Neural cell (in vitro differentiated cells): Measurements from ENCODE around the gene ANGPT4. TPM values are rescaled to one million over a fixed set of nuclear protein-coding genes. Genes with fewer than 3 reads are reported as not detected.

Experiments used
- H2AFZ ChIP-seq: fragments of 200-600, 300-800 bp; sonication (generic), shearing (Covaris generic); 2 replicates; pipeline ENCODE4 v1.6.0; 2014; ENCODE audit warnings: low read depth, mild to moderate bottlenecking, antibody characterized with exemption, low read length, moderate library complexity
- H3F3A ChIP-seq: fragments of 200-600 bp; shearing (Covaris generic); 2 replicates; pipeline ENCODE4 v1.6.1; 2016; ENCODE audit warnings: mild to moderate bottlenecking, moderate library complexity, mixed read lengths, antibody characterized with exemption, low read length; ENCODE audit not compliant: insufficient read depth, poor library complexity, severe bottlenecking
- H3K27ac ChIP-seq: fragments of 200-600, 300-800 bp; sonication (generic), shearing (Covaris generic); 2 replicates; pipeline ENCODE4 v1.5.1; 2014; ENCODE audit warnings: mild to moderate bottlenecking, low read length, moderate library complexity
- H3K27me3 ChIP-seq: fragments of 300-800, 200-600 bp; sonication (generic), shearing (Covaris generic); 2 replicates; pipeline ENCODE4 v1.6.0; 2014; ENCODE audit warnings: mild to moderate bottlenecking, low read depth, low read length, moderate library complexity; ENCODE audit not compliant: insufficient read depth
- H3K36me3 ChIP-seq: fragments of 300-800, 200-600 bp; sonication (generic), shearing (Covaris generic); 2 replicates; pipeline ENCODE4 v1.5.1; 2014; ENCODE audit warnings: mild to moderate bottlenecking, antibody characterized with exemption, low read length, moderate library complexity; ENCODE audit not compliant: insufficient read depth
- H3K4me2 ChIP-seq: fragments of 300-800, 200-600 bp; sonication (generic), shearing (Covaris generic); 2 replicates; pipeline ENCODE4 v1.6.0; 2014; ENCODE audit warnings: mild to moderate bottlenecking, low read length
- H3K4me3 ChIP-seq: fragments of 300-800, 200-600 bp; sonication (generic), shearing (Covaris generic); 2 replicates; pipeline ENCODE4 v1.5.1; 2014; ENCODE audit warnings: mild to moderate bottlenecking, low read length, moderate library complexity
- H3K79me2 ChIP-seq: fragments of 200-600 bp; shearing (Covaris generic); replicated peaks from 2 replicates; pipeline ENCODE4 v1.6.0; 2014; ENCODE audit warnings: mild to moderate bottlenecking, low read length, moderate library complexity; ENCODE audit not compliant: insufficient read depth
- H3K9ac ChIP-seq: fragments of 300-800, 200-600 bp; sonication (generic), shearing (Covaris generic); 2 replicates; pipeline ENCODE4 v1.6.1; 2016; ENCODE audit warnings: mild to moderate bottlenecking, low read length, mixed read lengths
- H3K9me2 ChIP-seq: fragments of 200-600 bp; shearing (Covaris generic); 2 replicates; pipeline ENCODE4 v1.6.1; 2016; ENCODE audit warnings: mild to moderate bottlenecking, low read length, mixed read lengths; ENCODE audit not compliant: insufficient read depth
- H3K9me3 ChIP-seq: fragments of 200-600, 300-800 bp; sonication (generic), shearing (Covaris generic); 2 replicates; pipeline ENCODE4 v1.6.1; 2016; ENCODE audit warnings: mild to moderate bottlenecking, mixed run types, low read length, moderate library complexity, mixed read lengths
- H4K20me1 ChIP-seq: fragments of 200-600 bp; shearing (Covaris generic); 2 replicates; pipeline ENCODE4 v1.6.1; 2016; ENCODE audit warnings: mild to moderate bottlenecking, mixed run types; ENCODE audit not compliant: insufficient read depth
- CTCF ChIP-seq: fragments of 450-650 bp; IDR thresholded peaks from 2 replicates; pipeline ENCODE4 v1.5.1; 2014; ENCODE audit warnings: antibody characterized with exemption, mild to moderate bottlenecking, moderate library complexity; ENCODE audit not compliant: poor library complexity, severe bottlenecking
- EP300 ChIP-seq: fragments of 450-650 bp; conservative IDR thresholded peaks from 2 replicates; pipeline ENCODE4 v1.6.1; 2014; ENCODE audit warnings: antibody characterized with exemption, mild to moderate bottlenecking, moderate library complexity; ENCODE audit not compliant: poor library complexity, severe bottlenecking
- EZH2 ChIP-seq: fragments of 200-600, 300-800 bp; shearing (Covaris generic), sonication (generic); IDR thresholded peaks from 2 replicates; pipeline ENCODE4 v1.6.1; 2014; ENCODE audit warnings: antibody characterized with exemption, low read length, borderline replicate concordance, mild to moderate bottlenecking; ENCODE audit not compliant: insufficient read depth, poor library complexity, severe bottlenecking
- MXI1 ChIP-seq: fragments of 450-650 bp; conservative IDR thresholded peaks from 2 replicates; pipeline ENCODE4 v1.6.1; 2014; ENCODE audit warnings: antibody characterized with exemption, mild to moderate bottlenecking; ENCODE audit not compliant: poor library complexity, severe bottlenecking
- POLR2AphosphoS5 ChIP-seq: IDR thresholded peaks from 2 replicates; pipeline ENCODE4 v1.6.1; 2012
- RAD21 ChIP-seq: fragments of 450-650 bp; conservative IDR thresholded peaks from 2 replicates; pipeline ENCODE4 v1.6.1; 2014; ENCODE audit warnings: antibody characterized with exemption, mild to moderate bottlenecking, moderate library complexity
- REST ChIP-seq: IDR thresholded peaks from 2 replicates; pipeline ENCODE4 v1.6.1; 2012; ENCODE audit warnings: borderline replicate concordance
- SMC3 ChIP-seq: fragments of 450-650 bp; conservative IDR thresholded peaks from 2 replicates; pipeline ENCODE4 v1.6.1; 2014; ENCODE audit warnings: antibody characterized with exemption, mild to moderate bottlenecking, moderate library complexity; ENCODE audit not compliant: poor library complexity
- TAF1 ChIP-seq: IDR thresholded peaks from 2 replicates; pipeline ENCODE4 v1.6.1; 2012; ENCODE audit warnings: low read depth
- polyA plus RNA-seq: library from polyadenylated mRNA; depleted of rRNA; stranded (reverse); fragments of >200 nt; gene quantifications from 2 replicates; pipeline ENCODE4 v1.2.3, GENCODE V29; 2014

ANGPT4 gene
- polyA plus RNA-seq, 1 donor from 2014 or later, result not detected

- no peaks in the 10 kb centered on the region for H3K9me2 ChIP-seq
- no peaks in the 10 kb centered on the region for H3K79me2 ChIP-seq
- H3K27me3 ChIP-seq, result no peaks in the 10 kb centered on the region
- H4K20me1 ChIP-seq, result no peaks in the 10 kb centered on the region
- H3F3A ChIP-seq, result no peaks in the 10 kb centered on the region
- H2AFZ ChIP-seq, result no peak overlapping the region
- TF ChIP-seq MXI1 (no peak), EZH2 (no peak), SMC3 (no peak), RAD21 (no peak), POLR2AphosphoS5 (no peak), CTCF (no peak), REST (no peak), TAF1 (no peak), EP300 (no peak)
- H3K36me3 ChIP-seq, result no peaks in the 10 kb centered on the region
- H3K9ac ChIP-seq, result no peak overlapping the region
- H3K4me2 ChIP-seq, result no peak overlapping the region
- no peak overlapping the region for H3K27ac ChIP-seq
- H3K9me3 ChIP-seq, result no peaks in the 10 kb centered on the region
- H3K4me3 ChIP-seq, result no peak overlapping the region
Observed at GRCh38 chr20:855466-856360, 60.4 kb downstream of the ANGPT4 start.

GRCh38 chr20:854601-855000 lies 61.5 kb downstream of the ANGPT4 start:
- no peak overlapping the region for H3K4me3 ChIP-seq
- no peaks in the 10 kb centered on the region for H3F3A ChIP-seq
- no peak overlapping the region for H3K9ac ChIP-seq
- H3K9me2 ChIP-seq, result no peaks in the 10 kb centered on the region
- H3K4me2 ChIP-seq, result no peak overlapping the region
- no peaks in the 10 kb centered on the region for H3K27me3 ChIP-seq
- no peaks in the 10 kb centered on the region for H4K20me1 ChIP-seq
- TF ChIP-seq CTCF (no peak), POLR2AphosphoS5 (no peak)
- H3K36me3 ChIP-seq, result no peaks in the 10 kb centered on the region
- H3K27ac ChIP-seq, result no peak overlapping the region
- no peaks in the 10 kb centered on the region for H3K9me3 ChIP-seq
- no peaks in the 10 kb centered on the region for H3K79me2 ChIP-seq
- H2AFZ ChIP-seq, result no peak overlapping the region
